ENCODE measurements around the gene RAI1.

The RAI1 gene

GRCh38 chr17:17647524-17648178 lies 33.6 kb upstream of the RAI1 start:
- DNase-seq (ENCODE audit: insufficient read length) (no peak), FAIRE-seq (no peak)
- TF ChIP-seq POLR2AphosphoS5 (IDR thresholded peaks at IDR 0.05; ENCODE audit: low read depth, low read length) (no peak), TAF1 (IDR thresholded peaks at IDR 0.05; ENCODE audit: borderline replicate concordance, low read depth, low read length) (no peak), POLR2A (IDR thresholded peaks at IDR 0.05; ENCODE audit: low read depth, low read length) (no peak)

GRCh38 chr17:17648762-17649161 lies 32.5 kb upstream of the RAI1 start:
- FAIRE-seq: no peak

GRCh38 chr17:17650959-17651358 lies 30.3 kb upstream of the RAI1 start:
- no peak for FAIRE-seq
- TF ChIP-seq TAF1 (IDR thresholded peaks at IDR 0.05; ENCODE audit: borderline replicate concordance, low read depth, low read length) (no peak), POLR2A (IDR thresholded peaks at IDR 0.05; ENCODE audit: low read depth, low read length) (no peak), POLR2AphosphoS5 (IDR thresholded peaks at IDR 0.05; ENCODE audit: low read depth, low read length) (no peak)
- no peak for DNase-seq (ENCODE audit: insufficient read length)

More at GRCh38 chr17:17648762-17649161, 32.5 kb upstream of the RAI1 start:
- no peak for DNase-seq (ENCODE audit: insufficient read length)
- no peak for TF ChIP-seq POLR2AphosphoS5 (IDR thresholded peaks at IDR 0.05; ENCODE audit: low read depth, low read length)
- no peak for TF ChIP-seq POLR2A (IDR thresholded peaks at IDR 0.05; ENCODE audit: low read depth, low read length)
- TF ChIP-seq TAF1 (IDR thresholded peaks at IDR 0.05; ENCODE audit: borderline replicate concordance, low read depth, low read length): no peak

- no peak for TF ChIP-seq POLR2AphosphoS5 (IDR thresholded peaks at IDR 0.05; ENCODE audit: low read depth, low read length)
- TF ChIP-seq POLR2A (IDR thresholded peaks at IDR 0.05; ENCODE audit: low read depth, low read length): no peak
- TF ChIP-seq TAF1 (IDR thresholded peaks at IDR 0.05; ENCODE audit: borderline replicate concordance, low read depth, low read length): no peak
- no peak for FAIRE-seq
Measured at GRCh38 chr17:17653343-17653742, 27.9 kb upstream of the RAI1 start.

GRCh38 chr17:17659340-17659739 lies 21.9 kb upstream of the RAI1 start:
- FAIRE-seq: no peak
- TF ChIP-seq POLR2A (IDR thresholded peaks at IDR 0.05; ENCODE audit: low read depth, low read length) (no peak), TAF1 (IDR thresholded peaks at IDR 0.05; ENCODE audit: borderline replicate concordance, low read depth, low read length) (no peak), POLR2AphosphoS5 (IDR thresholded peaks at IDR 0.05; ENCODE audit: low read depth, low read length) (no peak)
- DNase-seq (ENCODE audit: insufficient read length): no peak

More at GRCh38 chr17:17653343-17653742, 27.9 kb upstream of the RAI1 start:
- no peak for DNase-seq (ENCODE audit: insufficient read length)

GRCh38 chr17:17661134-17661533 lies 20.1 kb upstream of the RAI1 start:
- no peak for FAIRE-seq
- DNase-seq (ENCODE audit: insufficient read length): no peak
- TF ChIP-seq POLR2A (IDR thresholded peaks at IDR 0.05; ENCODE audit: low read depth, low read length) (no peak), POLR2AphosphoS5 (IDR thresholded peaks at IDR 0.05; ENCODE audit: low read depth, low read length) (no peak), TAF1 (IDR thresholded peaks at IDR 0.05; ENCODE audit: borderline replicate concordance, low read depth, low read length) (no peak)

- DNase-seq (ENCODE audit: insufficient read length) (no peak), FAIRE-seq (peak; percentile 61)
- TF ChIP-seq POLR2AphosphoS5 (IDR thresholded peaks at IDR 0.05; ENCODE audit: low read depth, low read length) (no peak), TAF1 (IDR thresholded peaks at IDR 0.05; ENCODE audit: borderline replicate concordance, low read depth, low read length) (no peak), POLR2A (IDR thresholded peaks at IDR 0.05; ENCODE audit: low read depth, low read length) (no peak)
Measured at GRCh38 chr17:17661834-17662385, 19.3 kb upstream of the RAI1 start.

GRCh38 chr17:17663160-17664063 lies 17.8 kb upstream of the RAI1 start:
- peak; percentile 86 for DNase-seq (ENCODE audit: insufficient read length)
- peak; percentile 99 for FAIRE-seq
- TF ChIP-seq TAF1 (IDR thresholded peaks at IDR 0.05; ENCODE audit: borderline replicate concordance, low read depth, low read length) (no peak), POLR2AphosphoS5 (IDR thresholded peaks at IDR 0.05; ENCODE audit: low read depth, low read length) (peak; percentile 45; the same call in 1 of the 2 replicates), POLR2A (IDR thresholded peaks at IDR 0.05; ENCODE audit: low read depth, low read length) (peak; percentile 51)

GRCh38 chr17:17664064-17664452 lies 17.2 kb upstream of the RAI1 start:
- no peak for FAIRE-seq
- TF ChIP-seq TAF1 (IDR thresholded peaks at IDR 0.05; ENCODE audit: borderline replicate concordance, low read depth, low read length): no peak
- no peak for TF ChIP-seq POLR2AphosphoS5 (IDR thresholded peaks at IDR 0.05; ENCODE audit: low read depth, low read length)
- TF ChIP-seq POLR2A (IDR thresholded peaks at IDR 0.05; ENCODE audit: low read depth, low read length): no peak
- no peak for DNase-seq (ENCODE audit: insufficient read length)

GRCh38 chr17:17665255-17665654 lies 16.0 kb upstream of the RAI1 start:
- TF ChIP-seq POLR2AphosphoS5 (IDR thresholded peaks at IDR 0.05; ENCODE audit: low read depth, low read length): no peak
- TF ChIP-seq TAF1 (IDR thresholded peaks at IDR 0.05; ENCODE audit: borderline replicate concordance, low read depth, low read length): no peak
- no peak for TF ChIP-seq POLR2A (IDR thresholded peaks at IDR 0.05; ENCODE audit: low read depth, low read length)
- no peak for DNase-seq (ENCODE audit: insufficient read length)
- FAIRE-seq: no peak

- FAIRE-seq: no peak
- DNase-seq (ENCODE audit: insufficient read length): no peak
- no peak for TF ChIP-seq POLR2A (IDR thresholded peaks at IDR 0.05; ENCODE audit: low read depth, low read length)
- TF ChIP-seq POLR2AphosphoS5 (IDR thresholded peaks at IDR 0.05; ENCODE audit: low read depth, low read length): no peak
- TF ChIP-seq TAF1 (IDR thresholded peaks at IDR 0.05; ENCODE audit: borderline replicate concordance, low read depth, low read length): no peak
Measured at GRCh38 chr17:17666111-17666714, 15.0 kb upstream of the RAI1 start.
